ENCODE results near the gene CNN2. TPM values are rescaled to one million over a fixed set of nuclear protein-coding genes. Genes with fewer than 3 reads are reported as not detected.

CNN2 gene
- total and polyA plus RNA-seq, 2 of the 13 experiments (the other 11 are each of a cell fraction or from before 2014, with no cell fraction given): 63.6 to 70.0 TPM

- TF ChIP-seq ZNF609 (CRISPR knock-in tag; IDR thresholded peaks at IDR 0.05; ENCODE audit: borderline replicate concordance) (peak; percentile 65; the same call in 1 of the 2 replicates), NFE2L1 (CRISPR knock-in tag; IDR thresholded peaks at IDR 0.05; ENCODE audit: borderline replicate concordance) (no peak), ETV6 (CRISPR knock-in tag; conservative IDR thresholded peaks at IDR 0.05) (no peak), ZNF589 (CRISPR knock-in tag; conservative IDR thresholded peaks at IDR 0.05) (no peak), HNF1B (CRISPR knock-in tag; IDR thresholded peaks at IDR 0.05) (0 out of 2 replicates have a peak, but pooled peaks have one; percentile 11), PRDM10 (CRISPR knock-in tag; IDR thresholded peaks at IDR 0.05; ENCODE audit: low read depth) (peak; percentile 82), PCBP2 (optimal IDR thresholded peaks at IDR 0.05; ENCODE audit: low read depth, low read length, poor library complexity, severe bottlenecking) (no peak), ZNF333 (CRISPR knock-in tag; IDR thresholded peaks at IDR 0.05; ENCODE audit: borderline replicate concordance) (no peak), TOE1 (CRISPR knock-in tag; IDR thresholded peaks at IDR 0.05) (no peak), HBP1 (CRISPR knock-in tag; IDR thresholded peaks at IDR 0.05; ENCODE audit: low read depth) (no peak), ZSCAN31 (CRISPR knock-in tag; IDR thresholded peaks at IDR 0.05; ENCODE audit: low read depth) (no peak), ZFP36L2 (CRISPR knock-in tag; IDR thresholded peaks at IDR 0.05) (no peak)
- TF ChIP-seq, protein P1, sequence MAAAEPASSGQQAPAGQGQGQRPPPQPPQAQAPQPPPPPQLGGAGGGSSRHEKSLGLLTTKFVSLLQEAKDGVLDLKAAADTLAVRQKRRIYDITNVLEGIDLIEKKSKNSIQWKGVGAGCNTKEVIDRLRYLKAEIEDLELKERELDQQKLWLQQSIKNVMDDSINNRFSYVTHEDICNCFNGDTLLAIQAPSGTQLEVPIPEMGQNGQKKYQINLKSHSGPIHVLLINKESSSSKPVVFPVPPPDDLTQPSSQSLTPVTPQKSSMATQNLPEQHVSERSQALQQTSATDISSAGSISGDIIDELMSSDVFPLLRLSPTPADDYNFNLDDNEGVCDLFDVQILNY (CRISPR knock-in tag; conservative IDR thresholded peaks at IDR 0.05): no peak
- TF ChIP-seq, protein P2, sequence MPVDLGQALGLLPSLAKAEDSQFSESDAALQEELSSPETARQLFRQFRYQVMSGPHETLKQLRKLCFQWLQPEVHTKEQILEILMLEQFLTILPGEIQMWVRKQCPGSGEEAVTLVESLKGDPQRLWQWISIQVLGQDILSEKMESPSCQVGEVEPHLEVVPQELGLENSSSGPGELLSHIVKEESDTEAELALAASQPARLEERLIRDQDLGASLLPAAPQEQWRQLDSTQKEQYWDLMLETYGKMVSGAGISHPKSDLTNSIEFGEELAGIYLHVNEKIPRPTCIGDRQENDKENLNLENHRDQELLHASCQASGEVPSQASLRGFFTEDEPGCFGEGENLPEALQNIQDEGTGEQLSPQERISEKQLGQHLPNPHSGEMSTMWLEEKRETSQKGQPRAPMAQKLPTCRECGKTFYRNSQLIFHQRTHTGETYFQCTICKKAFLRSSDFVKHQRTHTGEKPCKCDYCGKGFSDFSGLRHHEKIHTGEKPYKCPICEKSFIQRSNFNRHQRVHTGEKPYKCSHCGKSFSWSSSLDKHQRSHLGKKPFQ (CRISPR knock-in tag; IDR thresholded peaks at IDR 0.05; ENCODE audit: insufficient replicate concordance): no peak
Observed at GRCh38 chr19:993361-993830, 33.0 kb upstream of the CNN2 start (continued).

Measured in HepG2 (cell line).